Uterine smooth muscle cell (primary cell): ENCODE measurements around the gene CPS1. TPM values are rescaled to one million over a fixed set of nuclear protein-coding genes. Genes with fewer than 3 reads are reported as not detected.

Experiments used
- total RNA-seq: library from RNA; depleted of rRNA; stranded (reverse); fragments of >200 nt; gene quantifications from 2 replicates; pipeline ENCODE4 v1.2.3, GENCODE V29; 2014

Gene CPS1
- 12.2 and 21.2 TPM in 2 replicates for total RNA-seq

DNA sequence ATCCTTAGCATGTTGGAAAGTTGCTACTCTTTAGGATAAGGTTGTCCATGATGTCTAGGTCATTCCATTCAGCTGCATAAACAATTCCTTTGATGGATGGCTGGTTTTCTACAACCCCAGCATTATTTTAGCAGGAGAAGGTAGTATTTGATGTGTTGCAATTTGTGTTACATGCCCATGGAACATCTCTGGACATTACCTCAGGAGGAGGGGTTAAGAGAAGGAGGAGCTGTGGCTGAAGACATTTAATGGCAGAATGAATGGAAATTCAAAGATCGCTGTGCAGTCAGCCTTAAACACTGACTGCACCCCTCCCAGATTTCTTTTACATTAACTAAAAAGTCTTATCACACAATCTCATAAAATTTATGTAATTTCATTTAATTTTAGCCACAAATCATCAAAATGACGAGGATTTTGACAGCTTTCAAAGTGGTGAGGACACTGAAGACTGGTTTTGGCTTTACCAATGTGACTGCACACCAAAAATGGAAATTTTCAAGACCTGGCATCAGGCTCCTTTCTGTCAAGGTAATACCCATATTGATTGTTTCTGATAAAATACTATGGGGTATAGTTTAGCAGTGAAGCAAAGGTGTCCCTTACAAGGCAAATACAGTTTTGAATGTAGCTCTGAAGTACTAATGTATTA is at the start of gene CPS1:
CPS1 (plus strand) TSS at position 271 of the 652 bp plus-strand sequence; CDS start at position 406, 135 bp downstream.

Other genes with a start within 250 kb of the CPS1 start
- not detected in 2 replicates for gene MYL1, start 241.4 kb upstream of the CPS1 start, total RNA-seq
- 43.6 and 44.1 TPM in 2 replicates for gene LANCL1, start 79.8 kb upstream of the CPS1 start, total RNA-seq